Fibroblast of pulmonary artery (primary cell): ENCODE measurements around the gene ZNF544.
"Not testable (repeated sequence)": the region's sequence is repeated elsewhere in the genome, so short reads cannot be mapped to it uniquely, and the experiment has no call there.

ENCODE experiments used
- DNase-seq: peaks from one replicate; pipeline ENCODE4 v3.0.0-alpha.2; 2010; ENCODE audit warnings: low read depth
- H3K4me3 ChIP-seq: replicated peaks from 2 replicates; pipeline ENCODE4 v1.5.1; 2011; ENCODE audit warnings: low read depth, mild to moderate bottlenecking, control low read depth, low read length, moderate library complexity
- TF ChIP-seq, protein P1 (sequence below): IDR thresholded peaks from 2 replicates; pipeline ENCODE4 v1.5.1; 2011; ENCODE audit warnings: mild to moderate bottlenecking, control low read depth, low read length, inconsistent platforms; ENCODE audit errors: missing control alignments

ZNF544 gene

GRCh38 chr19:58300620-58301019 lies 71.9 kb downstream of the ZNF544 start:
- DNase-seq: no peak
- no peak overlapping the region for H3K4me3 ChIP-seq
- TF ChIP-seq, protein P1, sequence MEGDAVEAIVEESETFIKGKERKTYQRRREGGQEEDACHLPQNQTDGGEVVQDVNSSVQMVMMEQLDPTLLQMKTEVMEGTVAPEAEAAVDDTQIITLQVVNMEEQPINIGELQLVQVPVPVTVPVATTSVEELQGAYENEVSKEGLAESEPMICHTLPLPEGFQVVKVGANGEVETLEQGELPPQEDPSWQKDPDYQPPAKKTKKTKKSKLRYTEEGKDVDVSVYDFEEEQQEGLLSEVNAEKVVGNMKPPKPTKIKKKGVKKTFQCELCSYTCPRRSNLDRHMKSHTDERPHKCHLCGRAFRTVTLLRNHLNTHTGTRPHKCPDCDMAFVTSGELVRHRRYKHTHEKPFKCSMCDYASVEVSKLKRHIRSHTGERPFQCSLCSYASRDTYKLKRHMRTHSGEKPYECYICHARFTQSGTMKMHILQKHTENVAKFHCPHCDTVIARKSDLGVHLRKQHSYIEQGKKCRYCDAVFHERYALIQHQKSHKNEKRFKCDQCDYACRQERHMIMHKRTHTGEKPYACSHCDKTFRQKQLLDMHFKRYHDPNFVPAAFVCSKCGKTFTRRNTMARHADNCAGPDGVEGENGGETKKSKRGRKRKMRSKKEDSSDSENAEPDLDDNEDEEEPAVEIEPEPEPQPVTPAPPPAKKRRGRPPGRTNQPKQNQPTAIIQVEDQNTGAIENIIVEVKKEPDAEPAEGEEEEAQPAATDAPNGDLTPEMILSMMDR: no peak

- TF ChIP-seq, protein P1: no peak
- DNase-seq: no peak
- peak overlapping the region; percentile 90 for H3K4me3 ChIP-seq
Observed at GRCh38 chr19:58304255-58304654, 75.5 kb downstream of the ZNF544 start.

DNA sequence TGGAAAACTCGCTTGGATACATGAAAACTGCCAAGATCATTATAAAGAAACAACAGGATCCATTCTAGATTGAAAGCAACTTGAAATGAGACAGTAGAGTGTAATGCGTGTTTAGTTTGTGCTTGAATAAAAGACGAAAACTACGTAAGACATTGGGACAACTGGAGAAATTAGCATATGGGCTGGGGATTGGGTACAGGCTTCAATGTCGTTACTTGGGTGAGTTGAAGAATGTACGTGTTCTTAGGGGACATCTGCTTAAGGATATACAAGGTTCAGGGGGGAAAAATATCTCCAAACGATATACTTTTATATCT lies 76.0 kb downstream of the ZNF544 start:
- H3K4me3 ChIP-seq: peak overlapping the region; percentile 90
- DNase-seq: no peak
- TF ChIP-seq, protein P1: no peak

DNA sequence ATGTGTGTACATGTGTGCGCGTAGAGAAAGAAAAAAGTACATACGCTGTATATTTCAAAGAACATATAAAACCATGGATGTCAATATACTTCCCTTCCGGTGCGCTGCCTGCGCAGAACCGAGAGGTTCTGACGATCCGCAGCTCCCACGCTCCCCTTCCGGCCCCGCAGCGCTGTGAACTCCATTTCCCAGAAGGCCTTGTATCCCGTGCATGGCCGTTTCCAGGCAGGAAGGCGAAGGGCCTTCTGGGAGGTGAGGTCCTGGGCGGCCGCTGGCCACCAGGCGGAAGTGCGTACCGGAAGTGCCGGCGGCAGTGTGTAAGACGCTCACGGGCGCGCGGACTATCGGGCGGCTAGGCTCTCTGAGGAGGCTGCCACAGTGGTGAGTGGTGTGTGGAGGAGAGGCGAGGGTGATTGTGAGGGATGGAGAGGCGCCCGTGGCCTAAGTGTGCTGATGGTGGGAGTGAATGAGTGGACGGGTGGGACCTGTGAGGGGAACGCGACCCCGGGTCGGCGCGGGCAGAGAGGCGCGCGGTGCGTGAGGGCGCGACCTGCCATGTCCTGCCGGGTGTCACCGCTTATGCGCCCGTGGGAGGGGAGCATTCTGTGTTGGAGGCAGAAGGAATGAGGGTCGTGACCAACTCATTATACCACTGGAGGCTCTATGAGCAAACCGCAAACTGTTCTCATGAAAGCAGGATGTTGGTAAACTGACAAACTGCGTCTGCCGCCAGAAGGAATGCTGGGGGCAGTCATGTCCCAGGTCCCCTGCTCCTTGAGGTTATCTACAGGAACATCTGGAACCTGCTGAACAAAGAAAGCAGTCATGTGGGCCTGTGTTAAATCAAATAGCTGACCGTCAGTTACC lies 76.6 kb downstream of the ZNF544 start, which contains the start of gene ERVK3-1:
Gene ERVK3-1, plus strand, starts transcription at position 313 of the 867 bp plus-strand sequence. CDS start 6,792 bp downstream, outside the sequence.
- TF ChIP-seq, protein P1: no peak

DNA sequence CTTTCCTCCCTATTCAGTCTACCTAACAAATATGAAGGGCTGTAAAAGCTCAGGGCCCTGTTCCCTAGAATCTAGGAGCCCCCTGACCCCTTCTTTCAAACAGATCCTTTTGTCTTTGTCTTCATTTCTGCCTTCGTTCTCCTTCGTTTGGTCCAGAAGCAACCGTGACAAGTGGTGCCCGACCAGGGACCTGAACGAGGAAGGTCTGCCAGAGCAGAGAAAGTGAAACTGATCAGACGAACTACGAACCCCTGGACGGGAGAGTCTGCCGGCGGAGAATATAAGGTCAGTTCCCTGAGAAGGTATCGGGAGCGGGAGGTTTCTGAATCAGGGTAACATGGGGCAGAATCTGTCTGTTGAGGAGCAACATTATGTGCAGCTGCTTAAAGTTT lies 77.2 kb downstream of the ZNF544 start:
- peak; percentile 19 for DNase-seq
- peak overlapping the region; percentile 90 for H3K4me3 ChIP-seq

More for the DNA sequence above, 76.6 kb downstream of the ZNF544 start, which contains the start of gene ERVK3-1:
- peak; percentile 99 for DNase-seq
- H3K4me3 ChIP-seq: peak within 1 kb of the TSS; percentile 90

GRCh38 chr19:58307736-58308135 lies 79.0 kb downstream of the ZNF544 start:
- H3K4me3 ChIP-seq: no peak overlapping the region
- no peak for DNase-seq
- TF ChIP-seq, protein P1: no peak

More for the DNA sequence above, 77.2 kb downstream of the ZNF544 start:
- TF ChIP-seq, protein P1: no peak

DNA sequence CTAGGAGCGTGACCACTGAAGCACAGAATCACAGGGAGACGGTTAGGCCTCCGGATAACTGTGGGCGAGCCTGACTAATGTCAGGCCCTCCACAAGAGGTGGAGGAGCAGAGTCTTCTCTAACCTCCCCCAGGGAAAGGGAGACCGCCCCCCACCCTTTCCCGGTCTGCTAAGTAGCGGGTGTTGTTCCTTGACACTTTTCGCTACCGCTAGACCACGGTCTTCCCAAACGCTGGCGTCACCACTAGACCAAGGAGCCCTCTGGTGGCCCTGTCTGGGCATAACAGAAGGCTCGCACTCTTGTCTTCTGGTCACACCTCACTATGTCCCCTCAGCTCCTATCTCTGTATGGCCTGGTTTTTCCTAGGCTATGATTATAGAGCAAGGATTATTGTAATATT lies 82.0 kb downstream of the ZNF544 start:
- TF ChIP-seq, protein P1: peak; percentile 28
- H3K4me3 ChIP-seq: not testable (repeated sequence)
- peak; percentile 38 for DNase-seq
